GM10248 (cell line): ENCODE results near the gene TRIM47.
A peak's percentile ranks its signal among the peaks of the same experiment; 100 is the strongest.

ENCODE experiments used
- CTCF ChIA-PET: fragments of 300-600 bp; sonication (Branson Sonifier 250); formaldehyde crosslinking; extraction: SDS; loops from one replicate; lab custom pipeline; 2021; ENCODE audit warnings: antibody characterized with exemption; lab: Yijun Ruan, JAX
- POLR2A ChIA-PET: fragments of 350-650 bp; sonication (Branson Sonifier 250); formaldehyde crosslinking; extraction: SDS; loops from one replicate; lab custom pipeline; 2020; ENCODE audit warnings: antibody characterized with exemption; lab: Yijun Ruan, JAX
- DNase-seq: peaks from one replicate; pipeline ENCODE4 v3.0.0; 2012; ENCODE audit errors: extremely low spot score
- TF ChIP-seq, protein P1 (sequence below): IDR thresholded peaks from 2 replicates; pipeline ENCODE4 v1.5.1; 2012; ENCODE audit warnings: mild to moderate bottlenecking, low read depth; ENCODE audit errors: extremely low read depth, missing control alignments, control extremely low read depth

The TRIM47 gene

DNA sequence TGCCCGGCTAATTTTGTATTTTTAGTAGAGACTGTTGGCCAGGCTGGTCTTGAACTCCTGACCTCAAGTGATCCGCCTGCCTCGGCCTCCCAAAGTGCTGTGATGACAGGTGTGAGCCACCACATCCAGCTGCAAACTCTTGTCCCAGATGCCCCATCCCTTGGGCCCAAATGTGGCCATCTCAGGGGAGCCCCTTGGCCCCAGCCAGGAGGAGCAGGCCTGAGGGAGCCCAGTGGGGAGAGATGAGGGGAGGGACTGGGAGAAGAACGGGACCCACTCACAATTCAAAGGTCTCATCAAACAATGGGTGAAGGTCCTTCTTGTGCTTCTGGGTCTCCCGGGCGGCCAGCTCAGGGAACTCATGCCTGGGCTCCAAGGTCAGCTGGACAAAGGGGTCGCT is 48.6 kb downstream of the TRIM47 start:
- TF ChIP-seq, protein P1, sequence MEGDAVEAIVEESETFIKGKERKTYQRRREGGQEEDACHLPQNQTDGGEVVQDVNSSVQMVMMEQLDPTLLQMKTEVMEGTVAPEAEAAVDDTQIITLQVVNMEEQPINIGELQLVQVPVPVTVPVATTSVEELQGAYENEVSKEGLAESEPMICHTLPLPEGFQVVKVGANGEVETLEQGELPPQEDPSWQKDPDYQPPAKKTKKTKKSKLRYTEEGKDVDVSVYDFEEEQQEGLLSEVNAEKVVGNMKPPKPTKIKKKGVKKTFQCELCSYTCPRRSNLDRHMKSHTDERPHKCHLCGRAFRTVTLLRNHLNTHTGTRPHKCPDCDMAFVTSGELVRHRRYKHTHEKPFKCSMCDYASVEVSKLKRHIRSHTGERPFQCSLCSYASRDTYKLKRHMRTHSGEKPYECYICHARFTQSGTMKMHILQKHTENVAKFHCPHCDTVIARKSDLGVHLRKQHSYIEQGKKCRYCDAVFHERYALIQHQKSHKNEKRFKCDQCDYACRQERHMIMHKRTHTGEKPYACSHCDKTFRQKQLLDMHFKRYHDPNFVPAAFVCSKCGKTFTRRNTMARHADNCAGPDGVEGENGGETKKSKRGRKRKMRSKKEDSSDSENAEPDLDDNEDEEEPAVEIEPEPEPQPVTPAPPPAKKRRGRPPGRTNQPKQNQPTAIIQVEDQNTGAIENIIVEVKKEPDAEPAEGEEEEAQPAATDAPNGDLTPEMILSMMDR, result no peak
- CTCF ChIA-PET, result interaction anchor here (0.7 to 11.5 kb wide), 20 partner anchors 9 to 77 kb away, joined by 3 to 135 read pairs (median 6); partner anchors contain the start of genes GALK1, UNC13D, UNK and WBP2
- POLR2A ChIA-PET, result interaction anchor here (0.6 to 3.0 kb wide), 5 partner anchors 18 to 58 kb away, joined by 3 to 13 read pairs (median 3); partner anchors contain the start of gene UNK
- DNase-seq, result no peak

DNA sequence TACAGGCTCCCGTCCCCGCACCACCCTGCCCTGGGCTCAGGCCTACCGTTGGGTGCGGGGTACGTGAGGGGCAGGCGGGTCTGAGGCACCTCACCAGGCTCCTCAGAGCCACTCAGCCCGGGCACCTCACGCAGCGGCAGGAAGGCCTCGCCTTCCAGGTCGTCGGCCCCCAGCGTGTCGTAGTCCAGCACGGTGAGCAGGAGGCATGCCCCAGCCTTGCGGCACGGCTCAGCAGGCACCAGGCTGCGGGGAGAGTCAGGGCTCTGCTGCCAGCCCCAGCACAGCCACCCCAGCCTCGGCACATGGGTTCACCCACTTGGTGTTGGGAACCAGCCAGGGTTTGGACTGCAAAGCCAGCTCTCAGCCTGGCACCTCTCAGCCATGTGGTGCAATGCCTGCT is 49.6 kb downstream of the TRIM47 start:
- POLR2A ChIA-PET, result interaction anchor here (0.6 to 3.0 kb wide), 3 partner anchors 49 to 439 kb away, joined by 4 to 13 read pairs (median 12); a partner anchor contains a TSS

DNA sequence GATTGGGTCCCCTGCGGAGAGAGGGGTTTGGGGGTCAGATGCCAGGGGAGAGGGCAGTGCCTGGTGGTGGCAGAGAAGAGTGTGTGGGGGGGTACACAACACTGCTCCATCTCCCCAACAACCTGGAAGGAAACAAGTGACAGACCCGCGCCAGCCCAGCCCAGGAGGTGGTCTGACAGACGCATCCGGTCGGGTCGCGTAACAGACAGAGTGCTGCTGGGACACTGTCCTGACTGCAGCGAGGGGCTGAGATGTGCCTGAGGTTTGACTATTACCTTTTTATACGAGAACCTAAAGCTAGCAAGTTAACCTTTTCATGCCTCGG is 50.3 kb downstream of the TRIM47 start:
- ChIA-PET CTCF (interaction anchor here (1.0 to 11.5 kb wide), 14 partner anchors 8 to 74 kb away, joined by 3 to 135 read pairs (median 16); partner anchors contain the start of genes GALK1, UNC13D, UNK and WBP2), POLR2A (interaction anchor here (1.0 to 3.0 kb wide), 2 partner anchors 48 to 51 kb away, joined by 5 to 13 read pairs; a partner anchor contains a TSS)
- no peak for DNase-seq
- TF ChIP-seq, protein P1, result no peak

More for the DNA sequence above, 49.6 kb downstream of the TRIM47 start:
- DNase-seq, result no peak
- TF ChIP-seq, protein P1, result no peak
- CTCF ChIA-PET, result interaction anchor here (1.0 to 11.5 kb wide), 12 partner anchors 11 to 75 kb away, joined by 3 to 135 read pairs (median 20); partner anchors contain the start of genes GALK1, UNC13D, UNK and WBP2

DNA sequence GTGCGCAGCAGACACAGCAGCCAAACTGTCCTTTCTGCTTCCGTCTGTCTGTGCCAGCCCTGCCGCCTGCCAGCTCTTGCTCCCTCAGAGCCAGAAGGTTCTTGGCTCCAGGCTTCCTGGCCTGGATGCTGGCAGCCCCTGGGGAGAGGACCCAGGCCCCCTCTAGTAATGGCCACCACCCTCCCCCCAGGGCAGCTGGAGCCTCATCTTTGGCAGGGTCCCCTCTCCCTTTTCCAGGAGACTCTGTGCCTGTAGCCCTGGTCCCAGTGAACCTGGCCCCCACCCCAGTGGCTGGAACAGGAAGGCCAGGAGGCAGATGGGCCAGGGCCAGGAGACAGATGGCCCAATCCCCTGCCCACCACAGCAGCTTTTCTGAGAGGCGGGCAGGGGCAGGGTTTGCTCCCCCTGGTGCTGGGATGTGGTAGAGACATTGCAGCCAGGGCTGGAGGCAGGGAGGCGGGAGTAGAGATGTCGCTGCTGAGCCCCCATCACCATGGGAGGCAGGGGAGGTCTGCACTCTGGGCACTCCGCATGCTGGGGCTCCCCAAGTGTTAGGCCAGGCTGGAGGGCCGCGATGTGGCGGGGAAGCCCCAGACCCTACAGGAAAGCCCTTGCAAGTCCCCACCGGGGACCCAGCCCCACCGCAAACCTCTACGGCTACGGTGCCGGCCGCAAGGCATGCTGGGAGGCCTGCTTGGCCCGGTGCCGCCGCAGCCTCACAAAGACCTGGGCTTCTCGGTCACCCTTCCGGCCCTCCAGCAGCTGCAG is 50.9 kb downstream of the TRIM47 start:
- CTCF ChIA-PET, result interaction anchor here (1.1 to 11.5 kb wide), 20 partner anchors 8 to 194 kb away, joined by 3 to 135 read pairs (median 10); partner anchors contain the start of genes GALK1, SMIM5, UNC13D and UNK
- POLR2A ChIA-PET, result interaction anchor here (0.6 to 1.2 kb wide), 4 partner anchors 18 to 51 kb away, joined by 3 to 5 read pairs (median 4); no protein-coding TSS in a partner anchor
- TF ChIP-seq, protein P1, result peak; percentile 72
- peak; percentile 89 for DNase-seq

DNA sequence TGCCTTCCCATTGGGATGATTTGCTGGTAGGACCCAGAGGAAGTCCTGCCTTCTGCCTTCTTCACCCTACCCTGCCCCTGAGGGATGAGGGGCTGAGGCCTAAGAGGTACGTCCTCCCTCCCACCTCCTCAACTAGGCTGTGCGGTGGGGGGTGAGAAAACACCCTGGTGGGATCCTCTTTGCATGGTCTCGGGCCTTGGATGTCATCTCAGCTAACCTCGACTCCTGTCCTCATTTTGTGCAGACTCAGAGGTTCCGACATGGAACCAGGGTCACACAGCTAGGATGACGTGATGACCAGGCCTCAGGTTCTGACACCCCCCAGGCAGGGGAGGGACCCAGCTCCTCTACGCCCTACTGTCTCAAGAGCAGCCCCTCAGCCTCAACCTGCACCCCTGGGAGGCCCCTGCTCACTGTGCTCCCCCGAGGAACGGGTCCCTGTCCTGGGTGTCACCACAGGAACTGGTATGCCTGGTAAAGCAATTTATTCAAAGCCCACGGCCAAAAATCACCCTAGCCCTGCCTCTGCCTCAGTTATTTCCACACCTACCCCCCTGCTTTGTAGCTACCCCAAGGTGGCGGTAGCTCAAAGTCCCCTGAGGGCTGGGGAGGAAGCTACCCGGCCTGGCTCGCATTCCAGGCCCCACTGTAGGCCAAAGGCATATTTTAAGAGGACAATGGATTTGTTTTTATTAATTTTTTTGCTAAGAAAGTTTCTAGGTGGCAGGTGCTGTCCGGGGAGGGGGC is 51.6 kb downstream of the TRIM47 start:
- ChIA-PET POLR2A (interaction anchor here (0.6 to 1.4 kb wide), 6 partner anchors 10 to 50 kb away, joined by 3 to 5 read pairs (median 4); no protein-coding TSS in a partner anchor), CTCF (interaction anchor here (1.1 to 11.5 kb wide), 18 partner anchors 9 to 193 kb away, joined by 3 to 135 read pairs (median 10); partner anchors contain the start of genes GALK1, SMIM5, UNC13D and UNK)
- TF ChIP-seq, protein P1, result no peak
- DNase-seq, result no peak
